Cerebellar nuclear complex (tissue), 1 donor: Measurements from ENCODE around the gene LARP6.

ENCODE experiments used
- DNase-seq, 2 experiments: peaks; one replicate each; lab custom pipeline; 2025; lab: John Stamatoyannopoulos, UW

The LARP6 gene

DNA sequence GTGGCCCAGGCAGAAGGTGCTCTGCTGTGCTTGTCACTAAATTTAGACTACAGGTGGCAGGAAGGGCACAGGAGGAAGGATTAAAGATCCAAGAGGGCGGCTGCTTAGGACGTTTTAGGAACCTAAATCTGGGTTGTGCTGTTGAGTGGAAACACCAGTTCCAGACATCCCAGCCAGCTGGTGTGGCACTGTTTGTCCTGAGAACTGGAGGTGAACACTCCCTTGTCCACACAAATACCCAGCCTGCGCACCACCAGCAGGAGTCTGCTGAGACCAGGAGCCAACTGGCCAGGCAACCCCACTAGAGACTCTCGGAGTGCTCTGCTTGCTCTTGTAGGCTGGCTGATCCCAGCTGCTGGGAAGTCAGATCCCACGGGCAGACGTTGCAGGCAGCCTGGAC lies 60.3 kb downstream of the LARP6 start:
- no peak for DNase-seq

DNA sequence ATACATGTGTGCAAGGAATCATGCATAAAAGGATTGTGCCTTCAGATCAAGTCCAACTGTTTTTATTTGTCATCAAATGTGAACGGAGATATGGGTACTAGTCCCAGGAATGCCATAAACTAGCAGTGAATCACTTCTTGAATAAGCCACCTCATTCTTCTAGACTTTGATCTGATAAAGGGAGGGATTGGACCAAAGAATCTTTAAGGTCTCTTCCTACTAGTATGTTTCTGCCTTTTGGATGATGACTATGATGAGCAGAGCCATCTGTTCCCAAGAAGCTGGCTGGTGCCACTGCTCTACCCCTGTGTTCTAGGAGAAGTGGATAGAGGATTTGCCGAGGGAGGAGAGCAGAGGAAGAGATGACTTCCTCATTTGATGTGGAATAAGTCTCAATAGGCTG lies 61.8 kb downstream of the LARP6 start:
- DNase-seq, result no peak

DNA sequence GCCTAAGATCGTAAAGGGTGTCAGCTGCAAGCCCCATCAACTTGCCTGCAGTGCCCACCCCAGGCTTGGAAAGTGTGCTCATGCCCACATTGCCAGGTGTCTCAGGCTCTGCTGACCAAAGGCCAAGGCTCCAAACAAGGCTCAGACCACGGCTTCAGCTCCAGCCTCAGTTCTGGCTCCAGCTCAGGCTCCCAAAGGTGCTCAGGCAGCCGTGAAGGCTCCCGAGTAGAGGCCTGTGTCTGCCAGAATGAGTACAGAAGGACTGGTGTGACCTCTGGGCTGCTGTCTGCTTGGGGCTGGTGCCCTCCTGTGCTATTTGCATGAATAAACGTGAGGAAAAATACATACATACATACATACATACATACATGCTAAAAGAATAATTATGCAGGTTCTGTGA lies 62.7 kb downstream of the LARP6 start:
- DNase-seq, result no peak

- DNase-seq, result no peak
These were observed 64.7 kb downstream of the LARP6 start for GRCh38 chr15:70789213-70789612.

DNA sequence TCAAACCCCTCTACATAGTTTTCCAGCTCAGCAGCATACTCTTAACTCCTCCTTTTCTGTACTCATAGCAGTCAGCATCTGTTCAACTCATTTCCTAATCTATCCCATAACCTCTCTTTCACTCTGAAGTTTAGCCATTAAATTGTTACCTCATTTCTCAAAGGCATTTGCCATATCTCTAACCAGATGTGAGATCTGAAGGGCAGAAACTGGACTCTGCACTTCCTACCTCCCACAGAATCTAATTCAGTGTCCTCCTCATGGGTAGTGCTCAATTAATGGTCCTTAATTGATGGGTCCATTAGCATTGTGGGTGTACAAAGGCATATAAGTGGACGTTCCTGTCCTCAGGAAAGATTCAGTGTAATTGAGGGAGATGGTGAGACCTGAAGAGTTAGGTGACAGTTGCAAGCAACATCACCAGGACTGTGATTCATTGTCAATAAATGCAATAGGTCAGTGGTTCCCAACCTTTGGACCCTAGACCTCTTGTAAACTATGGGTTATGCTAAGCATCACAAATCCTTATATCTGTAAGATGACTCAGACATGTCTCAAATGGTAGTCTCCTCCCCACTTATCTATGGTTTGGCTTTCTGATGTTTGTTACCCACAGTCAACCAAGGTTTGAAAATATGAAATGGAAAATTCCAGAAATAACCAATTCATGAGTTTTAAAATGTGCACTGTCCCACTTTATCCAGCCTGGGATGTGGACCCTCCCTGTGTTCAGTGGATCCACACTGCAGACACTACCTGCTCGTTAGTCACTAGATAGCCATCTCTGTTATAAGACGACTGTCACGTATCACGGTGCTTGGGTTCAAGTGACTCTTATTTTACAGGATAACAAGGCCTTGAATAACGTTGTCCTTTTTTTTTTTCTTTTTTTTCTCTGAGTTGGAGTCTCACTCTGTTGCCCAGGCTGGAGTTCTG lies 65.6 kb downstream of the LARP6 start:
- DNase-seq, result no peak

DNA sequence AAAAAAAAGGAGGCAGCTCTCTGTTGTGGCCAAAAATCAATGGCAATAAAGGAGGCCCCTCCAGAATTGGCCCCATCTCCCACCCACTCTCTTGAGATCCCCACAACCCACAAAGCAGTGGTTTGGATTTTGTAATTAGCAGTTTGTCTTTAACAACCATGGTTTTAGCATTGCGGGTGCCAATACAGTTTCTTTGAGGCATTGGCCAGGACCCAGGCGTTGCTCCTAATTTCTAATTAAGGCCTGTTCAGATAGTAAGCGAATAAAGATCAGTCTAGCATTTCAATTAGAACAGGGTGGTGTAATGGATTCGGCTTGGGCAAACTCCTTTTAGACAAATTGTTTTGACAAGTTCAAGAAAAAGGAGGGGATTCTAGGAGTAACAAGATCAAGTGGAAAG lies 67.0 kb downstream of the LARP6 start:
- no peak for DNase-seq

GRCh38 chr15:70783610-70784022 lies 70.3 kb downstream of the LARP6 start:
- no peak for DNase-seq

DNA sequence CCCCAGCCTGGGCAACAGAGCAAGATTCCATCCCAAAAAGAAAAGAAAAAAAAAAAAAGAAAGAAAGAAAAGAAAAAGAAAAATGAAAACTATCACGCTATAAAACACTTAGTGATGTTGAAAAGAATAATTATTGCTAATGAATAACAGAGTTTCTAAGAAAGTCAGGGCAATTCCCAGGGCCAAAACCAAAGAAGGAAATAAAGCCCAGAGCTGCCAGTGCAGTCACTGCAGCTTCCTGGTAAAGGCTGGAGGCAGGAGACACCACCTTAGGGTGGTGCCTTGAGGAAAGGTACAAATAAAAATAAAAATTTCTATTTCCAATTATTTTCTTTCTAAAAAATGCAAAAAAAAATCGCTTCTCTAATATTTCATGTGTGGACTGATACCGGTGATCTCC lies 70.9 kb downstream of the LARP6 start:
- DNase-seq, result no peak

- DNase-seq, result no peak
These were observed 72.7 kb downstream of the LARP6 start for GRCh38 chr15:70781236-70781635.
